Measurements from ENCODE around the gene ZDHHC16. TPM values are rescaled to one million over a fixed set of nuclear protein-coding genes. Genes with fewer than 3 reads are reported as not detected.
"Not testable (repeated sequence)": the region's sequence is repeated elsewhere in the genome, so short reads cannot be mapped to it uniquely, and the experiment has no call there.

ZDHHC16 gene
- total RNA-seq, 1 donor from 2014 or later, result 64.9 TPM

- no peak overlapping the region for H3K4me3 Mint-ChIP-seq (ENCODE audit: low read depth)
- H3K36me3 Mint-ChIP-seq (ENCODE audit: insufficient read depth), result peaks cover 20% of the 10 kb centered on the region
- no peak for DNase-seq (ENCODE audit: low spot score, unreplicated experiment)
- H3K9me3 Mint-ChIP-seq (ENCODE audit: low read depth), result no peaks in the 10 kb centered on the region
- TF ChIP-seq CTCF (IDR thresholded peaks at IDR 0.05; ENCODE audit: unreplicated experiment), result no peak
- peaks cover 2% of the 10 kb centered on the region for H3K4me1 Mint-ChIP-seq (ENCODE audit: low read depth)
- no peak overlapping the region for H3K27ac Mint-ChIP-seq
- no peaks in the 10 kb centered on the region for H3K27me3 Mint-ChIP-seq
Measured at GRCh38 chr10:97465982-97466381, 20.0 kb downstream of the ZDHHC16 start.

DNA sequence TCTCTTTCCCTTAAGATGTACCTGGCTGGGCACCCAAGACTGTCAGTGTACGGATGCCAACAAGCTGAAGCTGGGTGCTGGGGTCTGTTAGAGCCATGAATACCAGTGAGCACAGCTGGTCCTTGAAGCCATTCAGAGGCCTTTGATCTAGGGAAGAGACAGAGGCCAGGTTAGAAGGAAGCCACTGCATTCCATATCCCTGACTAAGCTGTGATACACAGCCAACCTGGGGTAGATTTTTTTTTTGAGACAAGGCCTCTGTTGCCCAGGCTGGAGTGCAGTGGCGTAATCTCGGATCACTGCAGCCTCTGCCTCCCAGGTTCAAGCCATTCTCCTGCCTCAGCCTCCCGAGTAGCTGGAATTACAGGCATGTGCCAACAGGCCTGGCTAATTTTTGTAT, 20.8 kb downstream of the ZDHHC16 start:
- no peak overlapping the region for H3K27ac Mint-ChIP-seq
- H3K9me3 Mint-ChIP-seq (ENCODE audit: low read depth), result no peaks in the 10 kb centered on the region
- no peak overlapping the region for H3K4me3 Mint-ChIP-seq (ENCODE audit: low read depth)
- no peaks in the 10 kb centered on the region for H3K27me3 Mint-ChIP-seq
- H3K36me3 Mint-ChIP-seq (ENCODE audit: insufficient read depth), result peaks cover 20% of the 10 kb centered on the region
- peaks cover 2% of the 10 kb centered on the region for H3K4me1 Mint-ChIP-seq (ENCODE audit: low read depth)
- DNase-seq (ENCODE audit: low spot score, unreplicated experiment), result no peak
- no peak for TF ChIP-seq CTCF (IDR thresholded peaks at IDR 0.05; ENCODE audit: unreplicated experiment)

GRCh38 chr10:97468162-97468561, 22.2 kb downstream of the ZDHHC16 start:
- H3K9me3 Mint-ChIP-seq (ENCODE audit: low read depth), result no peaks in the 10 kb centered on the region
- H3K4me1 Mint-ChIP-seq (ENCODE audit: low read depth), result peaks cover 2% of the 10 kb centered on the region
- TF ChIP-seq CTCF (IDR thresholded peaks at IDR 0.05; ENCODE audit: unreplicated experiment), result no peak
- DNase-seq (ENCODE audit: low spot score, unreplicated experiment), result no peak
- H3K36me3 Mint-ChIP-seq (ENCODE audit: insufficient read depth), result peaks cover 16% of the 10 kb centered on the region
- H3K27ac Mint-ChIP-seq, result no peak overlapping the region
- no peak overlapping the region for H3K4me3 Mint-ChIP-seq (ENCODE audit: low read depth)
- H3K27me3 Mint-ChIP-seq, result no peaks in the 10 kb centered on the region

DNA sequence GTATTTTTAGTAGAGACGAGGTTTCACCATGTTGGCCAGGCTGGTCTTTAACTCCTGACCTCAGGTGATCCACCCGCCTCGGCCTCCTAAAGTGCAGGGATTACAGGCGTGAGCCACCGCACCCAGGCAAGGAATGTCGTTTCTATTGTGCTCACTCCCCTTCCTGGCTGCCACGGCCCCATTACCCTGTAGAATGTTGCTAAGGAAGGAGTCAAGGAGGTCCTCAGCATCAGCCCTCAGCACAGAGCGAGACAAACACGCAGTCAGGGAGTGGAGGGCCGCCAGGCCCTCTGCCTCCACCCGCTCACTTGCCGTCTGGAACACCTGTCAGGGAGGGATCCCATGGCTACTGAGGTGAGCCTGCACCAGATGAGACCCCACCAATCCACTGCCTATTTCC, 22.8 kb downstream of the ZDHHC16 start:
- H3K36me3 Mint-ChIP-seq (ENCODE audit: insufficient read depth), result peaks cover 18% of the 10 kb centered on the region
- H3K27ac Mint-ChIP-seq, result peak overlapping the region; percentile 71
- H3K4me1 Mint-ChIP-seq (ENCODE audit: low read depth); H3K4me3 Mint-ChIP-seq (ENCODE audit: low read depth); DNase-seq (ENCODE audit: low spot score, unreplicated experiment); H3K9me3 Mint-ChIP-seq (ENCODE audit: low read depth); H3K27me3 Mint-ChIP-seq: not testable (repeated sequence)

GRCh38 chr10:97474918-97475317, 28.9 kb downstream of the ZDHHC16 start:
- H3K4me3 Mint-ChIP-seq (ENCODE audit: low read depth), result no peak overlapping the region
- H3K36me3 Mint-ChIP-seq (ENCODE audit: insufficient read depth), result peaks cover 18% of the 10 kb centered on the region
- H3K27ac Mint-ChIP-seq, result no peak overlapping the region

More at GRCh38 chr10:97474918-97475317, 28.9 kb downstream of the ZDHHC16 start:
- DNase-seq (ENCODE audit: low spot score, unreplicated experiment), result no peak
- TF ChIP-seq CTCF (IDR thresholded peaks at IDR 0.05; ENCODE audit: unreplicated experiment), result no peak
- Mint-ChIP-seq H3K4me1 (ENCODE audit: low read depth) (no peaks in the 10 kb centered on the region), H3K27me3 (no peaks in the 10 kb centered on the region), H3K9me3 (ENCODE audit: low read depth) (no peaks in the 10 kb centered on the region)
